H1 (cell line): ENCODE measurements around the gene CHST8. TPM values are rescaled to one million over a fixed set of nuclear protein-coding genes. Genes with fewer than 3 reads are reported as not detected.

Experiments used
- EP300 ChIP-seq, 2 experiments: IDR thresholded peaks; 1 replicate in 1 of 2; 2 replicates in 1 of 2; pipeline ENCODE4 v1.6.1; 2011 to 2012; ENCODE audit warnings: low read depth in 2 of 2, low read length in 2 of 2, mild to moderate bottlenecking in 2 of 2, borderline replicate concordance in 1 of 2, inconsistent platforms in 1 of 2, moderate library complexity in 1 of 2
- KDM5A ChIP-seq: fragments of 200-600 bp; IDR thresholded peaks from 2 replicates; pipeline ENCODE4 v1.7.1; 2012; ENCODE audit warnings: mild to moderate bottlenecking, low read length, inconsistent platforms, mixed read lengths
- MAX ChIP-seq: IDR thresholded peaks from 2 replicates; pipeline ENCODE4 v1.6.1; 2012; ENCODE audit warnings: inconsistent platforms
- RAD21 ChIP-seq, 2 experiments: IDR thresholded peaks in 1 of 2; conservative IDR thresholded peaks in 1 of 2; 2 replicates each; pipeline ENCODE4 v1.6.1; 2011; ENCODE audit warnings: low read depth in 2 of 2, low read length in 2 of 2, improper control_type of control experiment in 1 of 2, inconsistent platforms in 1 of 2, mild to moderate bottlenecking in 1 of 2, moderate library complexity in 1 of 2
- USF2 ChIP-seq: IDR thresholded peaks from 2 replicates; pipeline ENCODE4 v1.6.1; 2011; ENCODE audit warnings: low read length, improper control_type of control experiment
- polyA plus RNA-seq, 7 experiments: library from polyadenylated mRNA; depleted of rRNA in 3 of 7; stranded (reverse) in 5 of 7; unstranded in 2 of 7; fragments of >200 nt in 5 of 7; fragments of 200-250 nt in 2 of 7; gene quantifications; 1 replicate in 5 of 7; 2 replicates in 1 of 7; 4 replicates in 1 of 7; pipeline versions ENCODE4 v1.2.1 to v1.2.3, GENCODE V29; 2011 to 2013; ENCODE audit warnings: missing spikeins in 2 of 7, mixed read lengths in 2 of 7
- total RNA-seq: library from RNA; stranded (reverse); fragmentation: NEBNext Ultra II Directional; extraction: Animal tissue kit (Norgen Biotek cat#: 25700); gene quantifications from 2 replicates; pipeline ENCODE4 v1.2.1, GENCODE V29; 2021

CHST8 gene
- total and polyA plus RNA-seq, 2 of the 8 experiments (the other 6 are each of a cell fraction or from before 2014, with no cell fraction given) = 10.8 to 28.2 TPM

DNA sequence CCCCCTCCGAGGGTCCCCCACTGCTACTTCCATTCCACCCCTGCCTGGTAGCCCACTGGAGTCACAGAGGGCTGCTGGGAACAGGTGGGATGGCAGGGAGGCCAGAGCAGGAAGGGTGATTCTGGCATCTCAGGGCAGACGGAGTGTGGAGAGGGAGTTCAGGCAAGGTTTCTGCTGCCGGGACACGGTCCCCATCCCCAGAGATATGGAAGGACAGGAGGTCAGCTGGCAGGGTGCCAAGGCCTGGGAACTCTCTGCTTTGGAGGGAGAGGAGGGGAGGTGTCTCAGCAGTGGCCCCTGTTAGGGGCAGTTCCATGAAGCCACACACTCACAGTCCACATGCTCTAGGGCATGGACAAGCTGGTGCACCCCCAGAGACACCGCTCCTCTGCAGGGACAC is 68.1 kb downstream of the CHST8 start (continued):
- no peak for TF ChIP-seq RAD21 (IDR thresholded peaks at IDR 0.05 in 1 of 2, conservative IDR thresholded peaks at IDR 0.05 in 1 of 2; ENCODE audit: low read depth in 2 of 2, low read length in 2 of 2)
- TF ChIP-seq EP300 (IDR thresholded peaks at IDR 0.05; ENCODE audit: borderline replicate concordance in 1 of 2, low read depth in 2 of 2, low read length in 2 of 2) = no peak
- TF ChIP-seq USF2 = no peak
- no peak for TF ChIP-seq MAX
- TF ChIP-seq KDM5A = no peak
- TF ChIP-seq, all 59 proteins: peak for 0
